ENCODE measurements around the gene CDHR3.

The CDHR3 gene

DNA sequence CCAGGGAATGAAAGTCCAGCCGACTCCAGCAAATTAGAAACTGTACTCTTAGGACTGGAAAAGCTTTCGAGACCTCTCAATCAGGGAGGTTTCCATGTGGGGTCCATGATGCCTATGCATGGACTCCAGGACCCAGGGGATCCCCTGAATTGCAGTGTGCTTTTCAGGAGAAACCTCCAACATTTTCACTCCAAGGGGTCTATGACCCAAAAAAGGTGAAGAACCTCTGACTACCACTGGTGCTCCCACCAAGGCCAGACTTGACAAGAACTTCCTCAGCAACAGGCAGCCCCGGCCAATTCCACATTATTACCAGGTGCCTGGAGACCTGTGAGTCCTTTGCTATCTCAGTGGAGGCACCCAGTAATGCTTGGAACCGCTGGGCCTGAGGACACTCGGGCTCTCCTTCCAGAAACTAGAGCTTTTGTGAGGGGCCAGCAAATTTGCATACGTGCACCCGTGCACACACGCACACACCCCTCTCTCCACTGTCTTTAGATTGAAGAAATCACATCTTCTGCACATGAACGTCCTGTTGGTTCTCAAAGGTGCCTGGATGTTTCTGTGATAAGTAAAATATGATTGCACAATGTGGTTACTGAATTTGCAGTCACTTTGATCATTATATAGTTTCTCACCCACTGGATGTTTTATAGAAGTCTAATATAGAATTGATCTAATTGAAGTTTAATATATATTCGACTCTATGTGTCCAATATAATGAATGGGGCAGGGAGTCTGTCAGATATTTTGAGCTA, 94.3 kb downstream of the CDHR3 start:
- no peak for DNase-seq
- in situ Hi-C loops (cut with MboI; ENCODE audit: low pct_unique_long_range_greater_than_20kb, low sequenced_read_pairs) = loop anchor here (10.0 kb wide), 1 partner anchor 97 kb away; no protein-coding TSS in a partner anchor

GRCh38 chr7:106057962-106058927, 95.2 kb downstream of the CDHR3 start:
- in situ Hi-C loops (cut with MboI; ENCODE audit: low pct_unique_long_range_greater_than_20kb, low sequenced_read_pairs) = loop anchor here (10.0 kb wide), 1 partner anchor 97 kb away; no protein-coding TSS in a partner anchor
- DNase-seq = no peak

GRCh38 chr7:106058928-106059324, 95.9 kb downstream of the CDHR3 start:
- DNase-seq = no peak

DNA sequence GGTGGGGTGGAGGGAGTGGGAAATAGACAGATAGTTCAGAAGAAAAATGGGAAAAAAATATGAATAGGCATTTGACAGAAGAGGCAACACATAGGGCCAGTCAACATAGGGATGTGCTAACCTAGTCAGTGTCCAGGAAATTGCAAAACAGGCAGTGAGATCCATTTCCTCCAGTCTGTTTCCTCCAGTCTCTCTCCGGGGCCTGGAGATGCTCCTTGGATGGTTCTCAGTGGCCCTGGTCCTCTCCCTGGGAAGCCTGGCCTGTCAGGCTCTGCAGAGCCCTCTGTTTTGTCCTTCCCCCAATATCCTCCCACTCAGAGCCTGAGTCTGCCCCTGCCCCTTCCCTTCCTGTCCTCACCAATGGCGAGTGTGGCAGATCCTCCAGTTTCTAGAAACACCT, 96.5 kb downstream of the CDHR3 start:
- in situ Hi-C loops (cut with MboI; ENCODE audit: low pct_unique_long_range_greater_than_20kb, low sequenced_read_pairs) = loop anchor here (10.0 kb wide), 1 partner anchor 95 kb away; no protein-coding TSS in a partner anchor
- DNase-seq = no peak

More at GRCh38 chr7:106058928-106059324, 95.9 kb downstream of the CDHR3 start:
- in situ Hi-C loops (cut with MboI; ENCODE audit: low pct_unique_long_range_greater_than_20kb, low sequenced_read_pairs) = loop anchor here (10.0 kb wide), 1 partner anchor 96 kb away; no protein-coding TSS in a partner anchor

- in situ Hi-C loops (cut with MboI; ENCODE audit: low pct_unique_long_range_greater_than_20kb, low sequenced_read_pairs) = no loop called here
Measured at GRCh38 chr7:106060394-106060920, 97.4 kb downstream of the CDHR3 start.

GRCh38 chr7:106061301-106061979, 98.4 kb downstream of the CDHR3 start:
- no peak for DNase-seq
- in situ Hi-C loops (cut with MboI; ENCODE audit: low pct_unique_long_range_greater_than_20kb, low sequenced_read_pairs) = no loop called here

More at GRCh38 chr7:106060394-106060920, 97.4 kb downstream of the CDHR3 start:
- no peak for DNase-seq

- in situ Hi-C loops (cut with MboI; ENCODE audit: low pct_unique_long_range_greater_than_20kb, low sequenced_read_pairs) = no loop called here
- no peak for DNase-seq
Measured at GRCh38 chr7:106062006-106062405, 98.9 kb downstream of the CDHR3 start.

GRCh38 chr7:106062521-106062931, 99.5 kb downstream of the CDHR3 start:
- in situ Hi-C loops (cut with MboI; ENCODE audit: low pct_unique_long_range_greater_than_20kb, low sequenced_read_pairs) = no loop called here
- no peak for DNase-seq

DNA sequence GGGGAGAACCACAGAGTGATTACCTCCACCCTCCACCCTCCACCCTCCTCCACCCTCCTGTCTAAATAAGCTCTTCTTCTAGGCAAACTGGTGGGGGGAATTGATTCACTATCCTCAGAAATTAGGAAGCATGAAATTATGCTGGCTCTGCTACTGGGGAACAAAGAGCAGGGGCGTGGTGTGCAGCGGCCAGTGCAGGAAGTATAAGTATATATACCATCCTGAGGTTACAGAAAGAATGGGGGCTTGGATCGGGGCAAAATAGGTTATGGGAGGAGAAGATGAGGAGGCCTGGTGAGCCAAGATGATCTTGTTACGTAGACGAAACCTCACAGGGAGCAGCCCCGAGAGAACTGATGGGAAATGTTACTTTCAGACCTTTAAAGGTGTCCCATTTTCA, 100.0 kb downstream of the CDHR3 start:
- in situ Hi-C loops (cut with MboI; ENCODE audit: low pct_unique_long_range_greater_than_20kb, low sequenced_read_pairs) = no loop called here
- DNase-seq = no peak

GRCh38 chr7:106063692-106064091, 100.6 kb downstream of the CDHR3 start:
- in situ Hi-C loops (cut with MboI; ENCODE audit: low pct_unique_long_range_greater_than_20kb, low sequenced_read_pairs) = no loop called here
- no peak for DNase-seq

DNA sequence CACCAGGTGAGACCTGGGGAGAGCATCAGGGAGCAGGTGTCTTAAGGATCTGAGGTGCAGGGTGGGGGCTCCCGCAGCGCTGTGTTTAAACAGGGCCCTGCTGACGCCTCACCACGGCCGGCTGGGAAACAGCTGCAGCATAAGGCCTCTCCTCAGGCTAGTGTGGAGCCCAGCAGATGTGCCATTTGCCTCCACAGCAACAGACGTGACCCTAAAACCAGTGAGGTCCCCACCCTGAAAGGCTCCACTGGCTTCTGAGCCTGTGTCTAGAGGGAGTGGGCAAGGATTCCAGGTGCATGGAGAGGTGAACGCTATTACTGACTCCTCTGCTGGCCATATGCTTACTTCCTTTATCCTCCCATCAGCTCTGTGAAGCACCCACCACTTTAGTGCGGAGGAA, 101.3 kb downstream of the CDHR3 start:
- in situ Hi-C loops (cut with MboI; ENCODE audit: low pct_unique_long_range_greater_than_20kb, low sequenced_read_pairs) = no loop called here
- DNase-seq = no peak

GRCh38 chr7:106064771-106065574, 101.9 kb downstream of the CDHR3 start:
- in situ Hi-C loops (cut with MboI; ENCODE audit: low pct_unique_long_range_greater_than_20kb, low sequenced_read_pairs) = no loop called here
- no peak for DNase-seq

GRCh38 chr7:106065575-106066500, 102.8 kb downstream of the CDHR3 start:
- in situ Hi-C loops (cut with MboI; ENCODE audit: low pct_unique_long_range_greater_than_20kb, low sequenced_read_pairs) = no loop called here
- no peak for DNase-seq

DNA sequence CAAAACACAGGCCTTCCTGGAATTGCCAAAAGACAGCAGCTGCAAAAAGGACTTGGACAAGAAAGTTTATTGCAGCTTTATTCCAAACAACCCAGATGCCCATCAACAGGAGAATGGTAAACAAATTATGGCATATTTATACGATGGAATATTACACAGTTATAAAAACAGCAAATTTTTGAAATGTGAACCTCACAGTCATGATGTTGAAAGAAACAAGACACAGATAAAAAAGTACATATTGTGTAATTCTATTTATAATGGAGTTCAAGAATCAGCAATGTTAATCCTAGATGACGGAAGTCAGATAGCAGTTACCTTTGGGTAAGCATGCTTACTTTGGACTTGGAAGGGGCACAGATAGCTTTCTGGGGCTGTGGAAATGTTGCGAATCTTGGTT, 104.6 kb downstream of the CDHR3 start:
- in situ Hi-C loops (cut with MboI; ENCODE audit: low pct_unique_long_range_greater_than_20kb, low sequenced_read_pairs) = no loop called here
- DNase-seq = no peak

DNA sequence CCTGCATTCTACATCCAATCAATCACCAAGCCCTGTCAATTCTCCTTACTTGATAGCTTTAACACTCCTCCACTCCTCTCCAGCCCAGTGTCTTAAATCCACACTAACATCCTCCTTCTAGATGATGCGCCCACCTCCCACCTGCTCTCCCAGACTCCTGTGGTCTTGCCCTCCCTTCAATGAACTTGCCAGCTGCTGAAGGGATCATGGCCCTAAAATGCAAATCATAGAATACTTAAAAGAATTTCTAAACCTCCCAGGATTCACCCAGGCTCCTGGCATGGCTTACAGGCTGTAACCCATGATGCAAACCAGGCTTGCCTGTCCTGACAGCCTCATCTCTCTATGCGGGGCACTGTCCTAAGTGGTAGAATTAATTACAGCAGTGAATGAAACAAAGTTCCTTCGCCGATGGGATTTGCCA, 105.5 kb downstream of the CDHR3 start:
- in situ Hi-C loops (cut with MboI; ENCODE audit: low pct_unique_long_range_greater_than_20kb, low sequenced_read_pairs) = no loop called here
- DNase-seq = peak; percentile 54

GRCh38 chr7:106068986-106069385, 105.9 kb downstream of the CDHR3 start:
- in situ Hi-C loops (cut with MboI; ENCODE audit: low pct_unique_long_range_greater_than_20kb, low sequenced_read_pairs) = no loop called here
- no peak for DNase-seq

- in situ Hi-C loops (cut with MboI; ENCODE audit: low pct_unique_long_range_greater_than_20kb, low sequenced_read_pairs) = no loop called here
Measured at GRCh38 chr7:106069471-106070200, 106.6 kb downstream of the CDHR3 start.

More at GRCh38 chr7:106069471-106070200, 106.6 kb downstream of the CDHR3 start:
- no peak for DNase-seq

Measured in KBM-7 (cell line).